ENCODE measurements around the gene FAF1.

FAF1 gene

GRCh38 chr1:50959303-50959912, 659 bp downstream of the FAF1 start:
- H3K4me3 ChIP-seq (ENCODE audit: low read depth, low read length), result peak overlapping the region; percentile 99
- H3K36me3 ChIP-seq (ENCODE audit: control insufficient read depth in 2 of 2, insufficient read depth in 1 of 2, low read length in 2 of 2), result peaks cover 0 to 15% of the 10 kb centered on the region in 2 experiments; a peak in 1 of 3 replicates
- H3K9me3 ChIP-seq (ENCODE audit: control insufficient read depth, insufficient read depth, low read depth, low read length), result no peaks in the 10 kb centered on the region
- ChIA-PET POLR2A (interaction anchor here (1.1 to 3.8 kb wide), 4 partner anchors 8 to 23 kb away, joined by 3 to 64 read pairs (median 10); partner anchors contain the start of gene CDKN2C), CTCF (interaction anchor here (0.7 to 1.4 kb wide), 4 partner anchors 18 to 282 kb away, joined by 3 to 9 read pairs (median 4); no protein-coding TSS in a partner anchor)
- H3K4me1 ChIP-seq (ENCODE audit: control insufficient read depth, insufficient read depth, low read length), result no peaks in the 10 kb centered on the region
- peak overlapping the region; percentile 87 for H3K27ac ChIP-seq (ENCODE audit: extremely low read depth, low read depth, low read length)
- TF ChIP-seq ZNF341 (tag by site-specific recombination; IDR thresholded peaks at IDR 0.05; ENCODE audit: low read depth) (no peak), ZBTB49 (tag by site-specific recombination; IDR thresholded peaks at IDR 0.05; ENCODE audit: low read depth) (no peak), ZNF560 (tag by site-specific recombination; IDR thresholded peaks at IDR 0.05; ENCODE audit: borderline replicate concordance) (no peak), ZNF2 (tag by site-specific recombination; IDR thresholded peaks at IDR 0.05) (peak; percentile 63), ZEB2 (tag by site-specific recombination; IDR thresholded peaks at IDR 0.05) (peak; percentile 9; the same call in 1 of the 2 replicates), ZNF433 (tag by site-specific recombination; IDR thresholded peaks at IDR 0.05; ENCODE audit: low read depth) (no peak), ZSCAN5A (tag by site-specific recombination; IDR thresholded peaks at IDR 0.05) (no peak), TSHZ1 (tag by site-specific recombination; IDR thresholded peaks at IDR 0.05; ENCODE audit: borderline replicate concordance) (no peak), ZXDB (tag by site-specific recombination; IDR thresholded peaks at IDR 0.05) (no peak), ZNF324 (tag by site-specific recombination; IDR thresholded peaks at IDR 0.05) (no peak), ZNF639 (tag by site-specific recombination; IDR thresholded peaks at IDR 0.05) (no peak; the same call in 1 of the 2 replicates), ZNF416 (tag by site-specific recombination; IDR thresholded peaks at IDR 0.05) (no peak), ZNF16 (tag by site-specific recombination; IDR thresholded peaks at IDR 0.05; ENCODE audit: low read depth) (no peak), EGR2 (tag by site-specific recombination; IDR thresholded peaks at IDR 0.05; ENCODE audit: low read depth) (no peak), ZNF114 (tag by site-specific recombination; IDR thresholded peaks at IDR 0.05) (no peak), FEZF1 (tag by site-specific recombination; IDR thresholded peaks at IDR 0.05) (no peak), ZBTB17 (tag by site-specific recombination; IDR thresholded peaks at IDR 0.05) (peak; percentile 30), ZNF248 (tag by site-specific recombination; IDR thresholded peaks at IDR 0.05) (no peak), ZNF350 (tag by site-specific recombination; IDR thresholded peaks at IDR 0.05) (no peak), ZFP37 (tag by site-specific recombination; IDR thresholded peaks at IDR 0.05) (no peak), ZNF658 (tag by site-specific recombination; IDR thresholded peaks at IDR 0.05) (no peak)
- TF ChIP-seq, protein P1, sequence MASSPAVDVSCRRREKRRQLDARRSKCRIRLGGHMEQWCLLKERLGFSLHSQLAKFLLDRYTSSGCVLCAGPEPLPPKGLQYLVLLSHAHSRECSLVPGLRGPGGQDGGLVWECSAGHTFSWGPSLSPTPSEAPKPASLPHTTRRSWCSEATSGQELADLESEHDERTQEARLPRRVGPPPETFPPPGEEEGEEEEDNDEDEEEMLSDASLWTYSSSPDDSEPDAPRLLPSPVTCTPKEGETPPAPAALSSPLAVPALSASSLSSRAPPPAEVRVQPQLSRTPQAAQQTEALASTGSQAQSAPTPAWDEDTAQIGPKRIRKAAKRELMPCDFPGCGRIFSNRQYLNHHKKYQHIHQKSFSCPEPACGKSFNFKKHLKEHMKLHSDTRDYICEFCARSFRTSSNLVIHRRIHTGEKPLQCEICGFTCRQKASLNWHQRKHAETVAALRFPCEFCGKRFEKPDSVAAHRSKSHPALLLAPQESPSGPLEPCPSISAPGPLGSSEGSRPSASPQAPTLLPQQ (tag by site-specific recombination; IDR thresholded peaks at IDR 0.05), result no peak
- TF ChIP-seq, protein P2, sequence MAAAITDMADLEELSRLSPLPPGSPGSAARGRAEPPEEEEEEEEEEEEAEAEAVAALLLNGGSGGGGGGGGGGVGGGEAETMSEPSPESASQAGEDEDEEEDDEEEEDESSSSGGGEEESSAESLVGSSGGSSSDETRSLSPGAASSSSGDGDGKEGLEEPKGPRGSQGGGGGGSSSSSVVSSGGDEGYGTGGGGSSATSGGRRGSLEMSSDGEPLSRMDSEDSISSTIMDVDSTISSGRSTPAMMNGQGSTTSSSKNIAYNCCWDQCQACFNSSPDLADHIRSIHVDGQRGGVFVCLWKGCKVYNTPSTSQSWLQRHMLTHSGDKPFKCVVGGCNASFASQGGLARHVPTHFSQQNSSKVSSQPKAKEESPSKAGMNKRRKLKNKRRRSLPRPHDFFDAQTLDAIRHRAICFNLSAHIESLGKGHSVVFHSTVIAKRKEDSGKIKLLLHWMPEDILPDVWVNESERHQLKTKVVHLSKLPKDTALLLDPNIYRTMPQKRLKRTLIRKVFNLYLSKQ (tag by site-specific recombination; IDR thresholded peaks at IDR 0.05; ENCODE audit: borderline replicate concordance), result no peak
- TF ChIP-seq, protein P3, sequence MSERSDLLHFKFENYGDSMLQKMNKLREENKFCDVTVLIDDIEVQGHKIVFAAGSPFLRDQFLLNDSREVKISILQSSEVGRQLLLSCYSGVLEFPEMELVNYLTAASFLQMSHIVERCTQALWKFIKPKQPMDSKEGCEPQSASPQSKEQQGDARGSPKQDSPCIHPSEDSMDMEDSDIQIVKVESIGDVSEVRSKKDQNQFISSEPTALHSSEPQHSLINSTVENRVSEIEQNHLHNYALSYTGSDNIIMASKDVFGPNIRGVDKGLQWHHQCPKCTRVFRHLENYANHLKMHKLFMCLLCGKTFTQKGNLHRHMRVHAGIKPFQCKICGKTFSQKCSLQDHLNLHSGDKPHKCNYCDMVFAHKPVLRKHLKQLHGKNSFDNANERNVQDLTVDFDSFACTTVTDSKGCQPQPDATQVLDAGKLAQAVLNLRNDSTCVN (tag by site-specific recombination; optimal IDR thresholded peaks at IDR 0.05), result peak; percentile 7

Data from HEK293 (cell line).